Activated CD4-positive, alpha-beta T cell treated with anti-CD3 and anti-CD28 coated beads for 1 hour (primary cell): ENCODE results near the gene BAK1.
A peak's percentile ranks its signal among the peaks of the same experiment; 100 is the strongest.
"Not testable (repeated sequence)": the region's sequence is repeated elsewhere in the genome, so short reads cannot be mapped to it uniquely, and the experiment has no call there.

ENCODE experiments used
- DNase-seq: peaks from one replicate; pipeline ENCODE4 v3.0.0-alpha.2; 2020

The BAK1 gene

GRCh38 chr6:33585403-33586107 lies 5.5 kb upstream of the BAK1 start:
- DNase-seq, result peak; percentile 79

GRCh38 chr6:33584700-33585402 lies 4.8 kb upstream of the BAK1 start:
- no peak for DNase-seq

GRCh38 chr6:33583591-33584155 lies 3.6 kb upstream of the BAK1 start:
- DNase-seq, result no peak

- no peak for DNase-seq
Observed at GRCh38 chr6:33581186-33581585, 1.1 kb upstream of the BAK1 start.

- no peak for DNase-seq
Observed at GRCh38 chr6:33578588-33579011, 1.5 kb downstream of the BAK1 start.

GRCh38 chr6:33578164-33578563 lies 1.9 kb downstream of the BAK1 start:
- no peak for DNase-seq

GRCh38 chr6:33577718-33578117 lies 2.4 kb downstream of the BAK1 start:
- no peak for DNase-seq

- DNase-seq, result no peak
Observed at GRCh38 chr6:33577106-33577535, 3.0 kb downstream of the BAK1 start.

- DNase-seq, result no peak
Observed at GRCh38 chr6:33576668-33577067, 3.4 kb downstream of the BAK1 start.

- no peak for DNase-seq
Observed at GRCh38 chr6:33575211-33575610, 4.9 kb downstream of the BAK1 start.

GRCh38 chr6:33571637-33572316 lies 8.3 kb downstream of the BAK1 start:
- DNase-seq, result no peak

- peak; percentile 86 for DNase-seq
Observed at GRCh38 chr6:33570806-33571636, 9.1 kb downstream of the BAK1 start.

GRCh38 chr6:33568826-33569570 lies 11.1 kb downstream of the BAK1 start:
- DNase-seq, result no peak

GRCh38 chr6:33567836-33568235 lies 12.2 kb downstream of the BAK1 start:
- DNase-seq, result no peak

- no peak for DNase-seq
Observed at GRCh38 chr6:33566182-33567084, 13.6 kb downstream of the BAK1 start.

- DNase-seq, result no peak
Observed at GRCh38 chr6:33558801-33559200, 21.3 kb downstream of the BAK1 start.

- no peak for DNase-seq
Observed at GRCh38 chr6:33557376-33557775, 22.7 kb downstream of the BAK1 start.

- DNase-seq, result not testable (repeated sequence)
Observed at GRCh38 chr6:33552883-33553282, 27.2 kb downstream of the BAK1 start.

- no peak for DNase-seq
Observed at GRCh38 chr6:33552252-33552651, 27.8 kb downstream of the BAK1 start.

GRCh38 chr6:33551538-33551937 lies 28.5 kb downstream of the BAK1 start:
- DNase-seq, result no peak

- no peak for DNase-seq
Observed at GRCh38 chr6:33549896-33550295, 30.2 kb downstream of the BAK1 start.
